Endodermal cell (in vitro differentiated cells): Measurements from ENCODE around the gene MMP13. TPM values are rescaled to one million over a fixed set of nuclear protein-coding genes. Genes with fewer than 3 reads are reported as not detected.

Experiments used
- DNase-seq: peaks from one replicate; pipeline ENCODE4 v3.0.0-alpha.2; 2017
- H3K27ac ChIP-seq: 2 replicates; pipeline ENCODE4 v1.5.1; 2013; ENCODE audit warnings: mild to moderate bottlenecking, low read depth, low read length, moderate library complexity
- H3K27me3 ChIP-seq: 2 replicates; pipeline ENCODE4 v1.6.1; 2013; ENCODE audit warnings: mild to moderate bottlenecking, low read length, moderate library complexity; ENCODE audit not compliant: insufficient read depth, control insufficient read depth, poor library complexity, severe bottlenecking
- H3K36me3 ChIP-seq: 2 replicates; pipeline ENCODE4 v1.7.0; 2013; ENCODE audit warnings: mild to moderate bottlenecking, low read length, moderate library complexity; ENCODE audit not compliant: control insufficient read depth, insufficient read depth
- H3K4me1 ChIP-seq: one replicate; pipeline ENCODE4 v1.7.0; 2013; ENCODE audit warnings: low read length; ENCODE audit not compliant: control insufficient read depth, insufficient read depth
- H3K4me3 ChIP-seq: 2 replicates; pipeline ENCODE4 v1.5.1; 2013; ENCODE audit warnings: mild to moderate bottlenecking, low read length, moderate library complexity
- H3K9ac ChIP-seq: 2 replicates; pipeline ENCODE4 v1.6.1; 2013; ENCODE audit warnings: mild to moderate bottlenecking, low read length, moderate library complexity; ENCODE audit not compliant: poor library complexity, severe bottlenecking; ENCODE audit errors: extremely low read depth
- H3K9me3 ChIP-seq: 2 replicates; pipeline ENCODE4 v1.6.1; 2013; ENCODE audit warnings: mild to moderate bottlenecking, low read length, moderate library complexity; ENCODE audit not compliant: control insufficient read depth
- H3K27ac Mint-ChIP-seq: 2 replicates; pipeline ENCODE4 v1.8.0; 2020; ENCODE audit warnings: mixed read lengths
- H3K27me3 Mint-ChIP-seq: 2 replicates; pipeline ENCODE4 v1.8.0; 2021; ENCODE audit warnings: mild to moderate bottlenecking, mixed read lengths; ENCODE audit not compliant: insufficient read depth
- H3K36me3 Mint-ChIP-seq: 2 replicates; pipeline ENCODE4 v1.8.0; 2020; ENCODE audit warnings: low read depth, mixed read lengths
- H3K4me1 Mint-ChIP-seq: 2 replicates; pipeline ENCODE4 v1.8.0; 2020; ENCODE audit warnings: mixed read lengths
- H3K4me3 Mint-ChIP-seq: 2 replicates; pipeline ENCODE4 v1.8.0; 2020; ENCODE audit warnings: mild to moderate bottlenecking, moderate library complexity, mixed read lengths
- H3K9me3 Mint-ChIP-seq: 2 replicates; pipeline ENCODE4 v1.8.0; 2020; ENCODE audit warnings: mild to moderate bottlenecking, mixed read lengths
- CTCF ChIP-seq: fragments of 200-600 bp; sonication (generic); conservative IDR thresholded peaks from 2 replicates; pipeline ENCODE4 v1.5.0; 2021; ENCODE audit warnings: antibody characterized with exemption, mild to moderate bottlenecking
- WGBS, 2 experiments: methylation state at CpG; one replicate each; pipeline versions ENCODE4 v1.1.5 to v1.1.7; 2013; ENCODE audit warnings: missing lambda C conversion rate in 2 of 2, mixed read lengths in 1 of 2; ENCODE audit not compliant: insufficient coverage in 1 of 2, insufficient read length in 1 of 2; 5-methylcytosine and 5-hydroxymethylcytosine counted together
- total RNA-seq, 2 donors: library from RNA; stranded (reverse); fragmentation: NEBNext Ultra II Directional in 1 of 2; extraction: Animal tissue kit (Norgen Biotek cat#: 25700) in 1 of 2; gene quantifications; 2 replicates in 1 of 2; 3 replicates in 1 of 2; pipeline ENCODE4 v1.2.1, GENCODE V29; 2021

Gene MMP13
- total RNA-seq, 2 donors from 2014 or later, result not detected

GRCh38 chr11:102934735-102935134, 20.8 kb downstream of the MMP13 start:
- no peaks in the 10 kb centered on the region for H3K4me1 Mint-ChIP-seq
- peaks cover 2% of the 10 kb centered on the region for H3K27me3 Mint-ChIP-seq
- Histone ChIP-seq H3K27ac (no peak overlapping the region), H3K9ac (no peak overlapping the region), H3K4me1 (no peaks in the 10 kb centered on the region), H3K27me3 (no peaks in the 10 kb centered on the region), H3K9me3 (no peaks in the 10 kb centered on the region), H3K36me3 (no peaks in the 10 kb centered on the region), H3K4me3 (no peak overlapping the region)
- WGBS, 2 experiments, result 88 to 100% methylated on average over 2 to 4 of the region's 4 CpGs
- H3K4me3 Mint-ChIP-seq, result no peak overlapping the region
- no peak for TF ChIP-seq CTCF
- no peaks in the 10 kb centered on the region for H3K9me3 Mint-ChIP-seq
- no peak for DNase-seq
- no peak overlapping the region for H3K27ac Mint-ChIP-seq
- no peaks in the 10 kb centered on the region for H3K36me3 Mint-ChIP-seq

- Histone ChIP-seq H3K9ac (no peak overlapping the region), H3K36me3 (no peaks in the 10 kb centered on the region), H3K4me3 (no peak overlapping the region), H3K27me3 (no peaks in the 10 kb centered on the region), H3K9me3 (no peaks in the 10 kb centered on the region), H3K27ac (no peak overlapping the region), H3K4me1 (no peaks in the 10 kb centered on the region)
- Mint-ChIP-seq H3K27me3 (peaks cover 2% of the 10 kb centered on the region), H3K27ac (no peak overlapping the region), H3K36me3 (no peaks in the 10 kb centered on the region), H3K4me1 (no peaks in the 10 kb centered on the region), H3K9me3 (no peaks in the 10 kb centered on the region), H3K4me3 (no peak overlapping the region)
- DNase-seq, result no peak
- no peak for TF ChIP-seq CTCF
- 94 to 100% methylated on average over 1 to 2 of the region's 3 CpGs for WGBS, 2 experiments
These were observed 21.9 kb downstream of the MMP13 start for GRCh38 chr11:102933627-102934026.

- Mint-ChIP-seq H3K36me3 (no peaks in the 10 kb centered on the region), H3K4me1 (no peaks in the 10 kb centered on the region), H3K4me3 (no peak overlapping the region), H3K27ac (no peak overlapping the region), H3K27me3 (peaks cover 2% of the 10 kb centered on the region), H3K9me3 (no peaks in the 10 kb centered on the region)
- Histone ChIP-seq H3K36me3 (no peaks in the 10 kb centered on the region), H3K4me3 (no peak overlapping the region), H3K4me1 (no peaks in the 10 kb centered on the region), H3K27ac (no peak overlapping the region), H3K9me3 (no peaks in the 10 kb centered on the region), H3K27me3 (no peaks in the 10 kb centered on the region), H3K9ac (no peak overlapping the region)
- DNase-seq, result no peak
- 88 to 95% methylated on average over 6 to 7 of the region's 7 CpGs for WGBS, 2 experiments
- TF ChIP-seq CTCF, result no peak
These were observed 22.9 kb downstream of the MMP13 start for GRCh38 chr11:102932678-102933077.
